Trophoblast cell (in vitro differentiated cells and primary cell): ENCODE data around the gene KLHDC1.
"Not testable (repeated sequence)": the region's sequence is repeated elsewhere in the genome, so short reads cannot be mapped to it uniquely, and the experiment has no call there.

ENCODE experiments used
- DNase-seq, 2 donors: peaks; one replicate each; pipeline ENCODE4 v3.0.0-alpha.2; 2016
- H2AFZ ChIP-seq: 2 replicates; pipeline ENCODE4 v1.6.1; 2013; ENCODE audit warnings: low read length, moderate library complexity, mild to moderate bottlenecking; ENCODE audit not compliant: insufficient read depth, poor library complexity
- H2AK5ac ChIP-seq: 2 replicates; pipeline ENCODE4 v1.6.1; 2013; ENCODE audit warnings: mild to moderate bottlenecking, low read length
- H2BK120ac ChIP-seq: 2 replicates; pipeline ENCODE4 v1.6.1; 2013; ENCODE audit warnings: low read length, mild to moderate bottlenecking, moderate library complexity; ENCODE audit not compliant: insufficient read depth, poor library complexity
- H2BK12ac ChIP-seq: 2 replicates; pipeline ENCODE4 v1.6.1; 2013; ENCODE audit warnings: mild to moderate bottlenecking, low read length, moderate library complexity
- H2BK5ac ChIP-seq: 2 replicates; pipeline ENCODE4 v1.6.1; 2013; ENCODE audit warnings: low read length, low read depth, moderate library complexity, mild to moderate bottlenecking; ENCODE audit not compliant: poor library complexity
- H3K14ac ChIP-seq: 2 replicates; pipeline ENCODE4 v1.6.1; 2013; ENCODE audit warnings: mild to moderate bottlenecking, low read length
- H3K18ac ChIP-seq: 2 replicates; pipeline ENCODE4 v1.6.1; 2013; ENCODE audit warnings: mild to moderate bottlenecking, low read length
- H3K23ac ChIP-seq: 2 replicates; pipeline ENCODE4 v1.6.1; 2013; ENCODE audit warnings: low read length
- H3K27ac ChIP-seq: 2 replicates; pipeline ENCODE4 v1.5.1; 2013; ENCODE audit warnings: low read depth, mild to moderate bottlenecking, inconsistent platforms, low read length, moderate library complexity
- H3K27me3 ChIP-seq: 2 replicates; pipeline ENCODE4 v1.6.1; 2013; ENCODE audit warnings: inconsistent platforms, mild to moderate bottlenecking, low read length, moderate library complexity; ENCODE audit not compliant: insufficient read depth
- H3K36me3 ChIP-seq, 2 experiments: 1 replicate in 1 of 2; 2 replicates in 1 of 2; pipeline ENCODE4 v1.6.1; 2013; ENCODE audit warnings: low read length in 2 of 2, mild to moderate bottlenecking in 2 of 2, moderate library complexity in 1 of 2; ENCODE audit not compliant: insufficient read depth in 2 of 2, control insufficient read depth in 1 of 2
- H3K4ac ChIP-seq: 2 replicates; pipeline ENCODE4 v1.6.1; 2013; ENCODE audit warnings: low read depth, mild to moderate bottlenecking, low read length, moderate library complexity
- H3K4me1 ChIP-seq, 2 experiments: 1 replicate in 1 of 2; 2 replicates in 1 of 2; pipeline ENCODE4 v1.6.1; 2013; ENCODE audit warnings: low read length in 2 of 2, mild to moderate bottlenecking in 2 of 2, moderate library complexity in 1 of 2; ENCODE audit not compliant: insufficient read depth in 2 of 2, control insufficient read depth in 1 of 2
- H3K4me2 ChIP-seq: 2 replicates; pipeline ENCODE4 v1.6.1; 2013; ENCODE audit warnings: inconsistent platforms, mild to moderate bottlenecking, low read length, moderate library complexity
- H3K4me3 ChIP-seq: 2 replicates; pipeline ENCODE4 v1.5.1; 2013; ENCODE audit warnings: mild to moderate bottlenecking, low read depth, low read length, inconsistent platforms
- H3K79me1 ChIP-seq: one replicate; pipeline ENCODE4 v1.6.1; 2013; ENCODE audit warnings: low read length
- H3K79me2 ChIP-seq: 2 replicates; pipeline ENCODE4 v1.6.1; 2013; ENCODE audit warnings: low read length, mild to moderate bottlenecking; ENCODE audit not compliant: control insufficient read depth, insufficient read depth, poor library complexity
- H3K9ac ChIP-seq: 2 replicates; pipeline ENCODE4 v1.6.1; 2013; ENCODE audit warnings: mild to moderate bottlenecking, low read length
- H3K9me3 ChIP-seq: 2 replicates; pipeline ENCODE4 v1.6.1; 2013; ENCODE audit warnings: low read depth, mild to moderate bottlenecking, control low read depth, inconsistent platforms, low read length; ENCODE audit not compliant: insufficient read depth
- H4K12ac ChIP-seq: 2 replicates; pipeline ENCODE4 v1.6.1; 2013; ENCODE audit warnings: low read depth, mild to moderate bottlenecking, low read length, moderate library complexity
- H4K8ac ChIP-seq: 2 replicates; pipeline ENCODE4 v1.6.1; 2013; ENCODE audit warnings: low read depth, mild to moderate bottlenecking, low read length, moderate library complexity
- H4K91ac ChIP-seq: one replicate; pipeline ENCODE4 v1.6.1; 2013; ENCODE audit warnings: low read depth, mild to moderate bottlenecking, low read length, moderate library complexity
- WGBS: extraction: QIAGEN DNeasy Blood & Tissue Kit; methylation state at CpG from one replicate; pipeline ENCODE4 v1.1.7; 2013; ENCODE audit warnings: missing lambda C conversion rate; ENCODE audit not compliant: insufficient read length, insufficient coverage; ENCODE audit errors: extremely low coverage; 5-methylcytosine and 5-hydroxymethylcytosine counted together

The KLHDC1 gene

DNA sequence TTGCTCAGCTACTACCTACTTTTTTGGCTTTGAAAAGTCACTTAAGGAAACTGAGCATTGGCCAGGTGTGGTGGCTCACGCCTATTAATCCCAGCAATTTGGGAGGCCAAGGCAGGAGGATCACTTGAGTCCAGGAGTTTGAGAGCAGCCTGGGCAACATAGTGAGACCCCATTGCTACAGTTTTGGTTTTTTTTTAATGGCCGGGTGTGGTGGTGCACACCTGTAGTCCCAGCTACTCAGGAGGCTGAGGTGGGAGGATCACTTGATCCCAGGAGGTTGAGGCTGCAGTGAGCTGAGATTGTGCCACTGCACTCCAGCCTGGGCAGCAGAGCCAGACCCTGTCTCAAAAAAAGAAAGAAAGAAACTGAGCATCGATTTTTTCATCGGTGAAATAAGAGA is 42.7 kb downstream of the KLHDC1 start:
- not testable (repeated sequence) for H2BK5ac ChIP-seq, H3K27ac ChIP-seq, H3K4me3 ChIP-seq, H4K91ac ChIP-seq, H3K9ac ChIP-seq, DNase-seq, H3K4me1 ChIP-seq, H3K9me3 ChIP-seq, H2AFZ ChIP-seq, H3K23ac ChIP-seq, H2BK12ac ChIP-seq, H4K12ac ChIP-seq, H4K8ac ChIP-seq, H3K27me3 ChIP-seq, H3K79me2 ChIP-seq, H2BK120ac ChIP-seq, H3K36me3 ChIP-seq, H3K14ac ChIP-seq, H3K18ac ChIP-seq, H2AK5ac ChIP-seq, H3K4ac ChIP-seq, H3K79me1 ChIP-seq, H3K4me2 ChIP-seq
- no CpG with 5 or more reads among the region's 4 CpGs for WGBS

DNA sequence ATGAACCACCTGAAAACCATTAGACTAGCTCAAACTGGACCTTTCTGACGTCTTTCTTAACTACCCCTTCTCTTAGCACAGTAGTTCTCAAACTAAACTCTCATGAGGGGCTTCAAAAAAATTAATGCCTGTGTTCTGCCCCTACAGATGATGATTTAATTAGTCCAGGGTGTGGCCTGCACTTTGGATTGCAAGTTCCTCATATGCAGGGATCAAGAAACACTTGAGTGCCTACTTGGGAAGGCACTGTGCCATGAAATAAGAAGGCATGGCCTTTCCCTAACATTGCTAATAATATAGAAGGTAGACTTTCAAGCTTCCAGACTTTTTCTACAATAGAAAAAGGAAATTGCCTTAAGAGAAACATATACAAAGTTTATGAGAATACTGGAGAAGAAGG is 52.3 kb downstream of the KLHDC1 start:
- Histone ChIP-seq H3K9ac (no peak overlapping the region), H4K8ac (no peak overlapping the region), H3K27ac (no peak overlapping the region), H2BK12ac (no peak overlapping the region), H3K23ac (no peak overlapping the region), H4K91ac (no peak overlapping the region), H2BK120ac (no peak overlapping the region), H3K18ac (no peak overlapping the region), H4K12ac (no peak overlapping the region), H3K14ac (no peak overlapping the region), H3K27me3 (no peaks in the 10 kb centered on the region), H3K4me1 (no peaks in the 10 kb centered on the region), H3K4me2 (no peak overlapping the region), H2BK5ac (no peak overlapping the region), H3K9me3 (no peaks in the 10 kb centered on the region), H3K79me2 (no peaks in the 10 kb centered on the region), H3K4me3 (no peak overlapping the region), H3K36me3 (no peaks in the 10 kb centered on the region), H2AK5ac (no peak overlapping the region), H3K79me1 (no peaks in the 10 kb centered on the region), H3K4ac (no peak overlapping the region), H2AFZ (no peak overlapping the region)
- no peak for DNase-seq
- no CpG with 5 or more reads among the region's 1 CpG for WGBS

DNA sequence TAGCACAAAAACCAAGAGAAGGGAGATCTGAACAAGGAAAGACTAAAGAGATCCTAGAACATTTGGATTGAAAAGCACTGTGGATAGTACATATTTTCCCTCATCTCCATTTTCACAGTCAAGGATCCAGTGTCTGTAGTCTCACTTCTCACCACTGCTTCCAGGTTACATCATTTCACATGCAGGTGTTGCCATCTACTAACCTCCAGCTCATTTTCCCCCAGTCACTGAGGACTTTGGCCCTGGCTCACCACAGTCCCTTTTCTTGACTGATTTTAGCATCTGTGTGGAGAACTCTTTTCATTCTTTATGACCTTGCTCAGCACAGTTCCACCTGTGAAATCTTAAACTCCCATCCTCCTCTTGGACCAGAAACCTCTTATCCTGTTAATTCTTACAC is 53.6 kb downstream of the KLHDC1 start:
- not testable (repeated sequence) for H2BK12ac ChIP-seq, H3K4me2 ChIP-seq, H4K91ac ChIP-seq, H3K4me1 ChIP-seq, H3K79me2 ChIP-seq, H3K23ac ChIP-seq, H3K9ac ChIP-seq, H3K27me3 ChIP-seq, H3K18ac ChIP-seq, H3K27ac ChIP-seq, H3K79me1 ChIP-seq, H4K8ac ChIP-seq, H3K36me3 ChIP-seq, DNase-seq, H4K12ac ChIP-seq, H2AFZ ChIP-seq, H2AK5ac ChIP-seq, H3K9me3 ChIP-seq, H2BK120ac ChIP-seq, H3K14ac ChIP-seq, H3K4ac ChIP-seq, H3K4me3 ChIP-seq, H2BK5ac ChIP-seq

DNA sequence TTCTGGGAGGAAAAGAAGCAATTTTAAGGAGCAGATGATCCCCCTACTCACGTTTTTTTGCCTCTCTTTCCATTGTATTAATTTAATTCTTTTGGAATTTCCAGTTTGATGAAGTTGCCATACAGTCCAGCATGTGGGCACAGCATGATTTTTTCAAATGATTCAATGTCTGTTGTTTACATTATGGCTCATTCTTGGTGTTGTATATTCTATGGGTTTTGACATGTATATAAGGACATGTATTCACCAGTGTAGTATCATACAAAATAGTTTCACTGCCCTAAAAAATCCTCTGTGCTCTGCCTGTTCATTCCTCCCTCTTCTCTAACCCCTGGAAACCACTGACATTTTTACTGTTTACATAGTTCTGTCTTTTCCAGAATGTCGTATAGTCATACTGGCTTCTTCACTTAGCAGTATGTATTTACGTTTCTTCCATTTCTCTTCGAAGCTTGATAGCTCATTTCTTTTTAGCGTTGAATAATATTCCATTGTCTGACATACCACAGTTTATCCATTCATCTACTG is 61.7 kb downstream of the KLHDC1 start:
- Histone ChIP-seq H3K4me2 (no peak overlapping the region), H2AFZ (no peak overlapping the region), H3K9ac (no peak overlapping the region), H3K27me3 (no peaks in the 10 kb centered on the region), H3K23ac (no peak overlapping the region), H4K91ac (no peak overlapping the region), H3K4me1 (no peaks in the 10 kb centered on the region), H3K9me3 (no peaks in the 10 kb centered on the region), H3K14ac (no peak overlapping the region), H3K4ac (no peak overlapping the region), H2BK12ac (no peak overlapping the region), H3K36me3 (no peaks in the 10 kb centered on the region), H4K8ac (no peak overlapping the region), H3K4me3 (no peak overlapping the region), H2BK120ac (no peak overlapping the region), H2BK5ac (no peak overlapping the region), H3K79me1 (no peaks in the 10 kb centered on the region), H3K27ac (no peak overlapping the region), H3K18ac (no peak overlapping the region), H2AK5ac (no peak overlapping the region), H3K79me2 (no peaks in the 10 kb centered on the region), H4K12ac (no peak overlapping the region)
- DNase-seq = no peak
- no CpG with 5 or more reads among the region's 5 CpGs for WGBS
